ENCODE data around the gene MAP3K8.

MAP3K8 gene

GRCh38 chr10:30509508-30509907 lies 75.5 kb downstream of the MAP3K8 start:
- no peak for DNase-seq (ENCODE audit: extremely low spot score, insufficient read length, low read depth)
- no peak for FAIRE-seq

- DNase-seq (ENCODE audit: extremely low spot score, insufficient read length, low read depth) (no peak), FAIRE-seq (peak; percentile 89)
Measured at GRCh38 chr10:30510184-30510931, 76.4 kb downstream of the MAP3K8 start.

GRCh38 chr10:30510932-30511700 lies 77.1 kb downstream of the MAP3K8 start:
- DNase-seq (ENCODE audit: extremely low spot score, insufficient read length, low read depth) (no peak), FAIRE-seq (peak; percentile 63)

All from GM18507 (cell line).